Thyroid gland (tissue), 4 donors: Measurements from ENCODE around the gene ADAMTS12.

Experiments used
- CTCF ChIP-seq, 6 experiments: fragments of 200-600 bp in 3 of 6; fragments of 450-650 bp in 3 of 6; sonication (generic) in 3 of 6; IDR thresholded peaks; one replicate each; pipeline ENCODE4 v1.5.1; 2016 to 2019; ENCODE audit warnings: antibody characterized with exemption in 6 of 6, mild to moderate bottlenecking in 2 of 6, inconsistent platforms in 1 of 6, moderate library complexity in 1 of 6
- POLR2A ChIP-seq, 2 donors: fragments of 450-650 bp; IDR thresholded peaks; one replicate each; pipeline ENCODE4 v1.6.1; 2017; ENCODE audit warnings: antibody characterized with exemption in 2 of 2, mild to moderate bottlenecking in 2 of 2, moderate library complexity in 1 of 2

GRCh38 chr5:33843579-33843978, 48.2 kb downstream of the ADAMTS12 start:
- TF ChIP-seq CTCF (IDR thresholded peaks at IDR 0.05) (no peak), POLR2A (IDR thresholded peaks at IDR 0.05) (no peak)
